Neutrophil (primary cell): ENCODE results near the gene NAT10.

Experiments
- H3K27ac ChIP-seq: fragments of 200-600 bp; sonication (generic); 2 replicates; pipeline ENCODE4 v1.5.1; 2016; ENCODE audit warnings: mild to moderate bottlenecking, moderate library complexity
- H3K27me3 ChIP-seq: fragments of 200-600 bp; sonication (generic); 2 replicates; pipeline ENCODE4 v1.6.0; 2016; ENCODE audit warnings: mild to moderate bottlenecking
- H3K36me3 ChIP-seq: fragments of 200-600 bp; sonication (generic); 2 replicates; pipeline ENCODE4 v1.5.1; 2017
- H3K4me1 ChIP-seq, 2 experiments: fragments of 200-600 bp in 1 of 2; sonication (generic) in 1 of 2; 1 replicate in 1 of 2; 2 replicates in 1 of 2; pipeline versions ENCODE4 v1.5.1 to v1.6.1; 2013 to 2016; ENCODE audit warnings: low read depth in 1 of 2, low read length in 1 of 2, mild to moderate bottlenecking in 1 of 2, moderate library complexity in 1 of 2; ENCODE audit not compliant: control insufficient read depth in 1 of 2, insufficient read depth in 1 of 2
- H3K4me3 ChIP-seq, 2 experiments: fragments of 200-600 bp in 1 of 2; sonication (generic) in 1 of 2; 1 replicate in 1 of 2; 2 replicates in 1 of 2; pipeline ENCODE4 v1.5.1; 2013 to 2016; ENCODE audit warnings: low read depth in 1 of 2, low read length in 1 of 2, mild to moderate bottlenecking in 1 of 2, moderate library complexity in 1 of 2
- H3K9me3 ChIP-seq: fragments of 200-600 bp; sonication (generic); 2 replicates; pipeline ENCODE4 v1.5.1; 2016
- CTCF ChIP-seq: fragments of 200-600 bp; sonication (generic); IDR thresholded peaks from 2 replicates; pipeline ENCODE4 v1.5.1; 2016; ENCODE audit warnings: antibody characterized with exemption

Gene NAT10

DNA sequence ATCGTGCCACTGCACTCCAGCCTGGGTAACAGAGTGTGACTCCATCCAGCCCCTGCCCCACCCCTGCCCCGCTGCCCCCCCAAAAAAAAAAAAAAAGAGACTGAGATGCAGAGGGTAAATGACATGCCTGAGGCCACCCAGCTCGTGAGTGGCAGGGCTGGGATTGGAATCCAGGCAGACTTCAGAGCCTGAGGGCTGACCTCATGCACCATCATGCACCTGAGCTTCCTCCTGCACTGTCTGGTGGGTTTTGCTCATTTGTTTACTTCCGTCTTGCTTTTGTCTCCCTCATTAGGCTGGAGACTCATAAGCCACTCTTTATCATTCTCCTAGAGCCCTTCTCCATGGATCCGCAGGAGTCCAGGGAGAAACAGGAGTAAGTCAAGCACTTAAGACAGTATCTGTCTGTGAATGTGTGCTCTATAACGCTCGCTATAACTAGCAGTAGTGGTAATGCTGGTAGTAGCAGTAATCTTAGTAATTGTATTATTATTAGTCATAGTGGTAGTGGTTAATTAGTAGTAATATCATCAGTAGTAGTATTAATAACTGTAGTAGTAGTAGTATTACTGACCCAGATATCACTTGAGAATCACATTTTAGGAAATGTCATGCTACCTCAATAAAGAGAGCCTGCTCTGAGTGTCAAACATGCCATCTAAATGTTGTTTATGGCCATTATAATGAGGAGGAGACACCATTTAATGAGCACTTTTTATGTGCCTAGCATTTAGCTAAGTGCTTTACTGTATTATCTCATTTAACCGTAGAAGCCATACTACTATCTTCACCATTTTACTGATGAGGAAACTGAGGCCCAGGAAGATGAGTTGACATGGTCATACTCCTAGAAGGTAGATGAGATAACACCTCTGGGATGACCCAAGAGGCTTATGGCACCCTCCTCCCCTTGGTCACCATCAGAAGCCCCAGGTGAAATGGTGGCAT is 85.0 kb downstream of the NAT10 start:
- Histone ChIP-seq H3K36me3 (peaks cover 6% of the 10 kb centered on the region), H3K4me3 (no peak overlapping the region), H3K4me1 (no peaks in the 10 kb centered on the region), H3K9me3 (no peaks in the 10 kb centered on the region), H3K27me3 (no peaks in the 10 kb centered on the region), H3K27ac (no peak overlapping the region)
- no peak for TF ChIP-seq CTCF

GRCh38 chr11:34191578-34191977 is 86.1 kb downstream of the NAT10 start:
- Histone ChIP-seq H3K4me1 (no peaks in the 10 kb centered on the region), H3K9me3 (no peaks in the 10 kb centered on the region), H3K27ac (no peak overlapping the region), H3K4me3 (no peak overlapping the region), H3K36me3 (peaks cover 16% of the 10 kb centered on the region), H3K27me3 (no peaks in the 10 kb centered on the region)
- TF ChIP-seq CTCF: no peak

GRCh38 chr11:34192481-34193401 is 87.3 kb downstream of the NAT10 start:
- Histone ChIP-seq H3K27ac (no peak overlapping the region), H3K36me3 (peaks cover 24% of the 10 kb centered on the region), H3K27me3 (no peaks in the 10 kb centered on the region), H3K9me3 (no peaks in the 10 kb centered on the region), H3K4me3 (no peak overlapping the region), H3K4me1 (no peaks in the 10 kb centered on the region)
- TF ChIP-seq CTCF: no peak

DNA sequence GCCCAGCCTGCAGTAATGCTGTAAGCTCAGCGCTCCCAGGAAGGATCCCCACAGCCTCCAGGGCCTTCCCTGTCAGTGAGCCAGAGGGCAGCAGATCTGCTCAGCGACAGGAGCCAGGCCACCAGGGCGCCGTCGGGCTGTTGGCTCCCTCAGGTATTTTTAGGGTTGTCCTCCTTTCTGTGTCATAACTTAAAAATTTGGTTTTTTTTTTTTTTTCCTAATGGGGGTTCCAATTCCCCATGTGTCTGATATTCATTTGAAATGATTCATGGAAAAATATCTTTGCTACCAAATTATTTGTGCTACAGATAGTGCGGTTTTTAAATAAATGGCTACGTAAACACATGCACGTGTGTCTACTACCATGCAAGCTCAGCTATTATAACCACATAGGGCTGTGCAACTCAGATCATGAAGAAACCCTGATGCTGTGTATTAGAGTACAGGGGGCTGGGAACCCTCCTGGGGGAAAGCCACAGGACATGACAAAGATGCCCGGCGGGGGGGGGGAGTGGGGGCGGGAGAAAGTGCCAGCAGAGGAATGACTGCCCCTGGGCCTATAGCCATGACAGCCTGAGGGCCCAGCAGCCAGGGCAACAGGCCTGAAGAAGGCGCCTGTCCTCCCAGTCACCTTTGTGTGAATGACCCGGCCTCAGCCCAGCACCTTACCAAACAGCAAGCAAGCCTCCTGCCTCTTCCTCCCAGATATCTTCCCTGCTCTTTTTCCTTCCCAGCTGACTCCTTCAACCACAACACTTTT is 89.3 kb downstream of the NAT10 start:
- TF ChIP-seq CTCF: no peak
- Histone ChIP-seq H3K4me3 (no peak overlapping the region), H3K36me3 (peaks cover 24% of the 10 kb centered on the region), H3K27ac (no peak overlapping the region), H3K27me3 (no peaks in the 10 kb centered on the region), H3K9me3 (no peaks in the 10 kb centered on the region), H3K4me1 (no peaks in the 10 kb centered on the region)
